RWPE2 (cell line): ENCODE measurements around the gene DHX57.

ENCODE experiments used
- ATAC-seq: fragments of 200-7000 bp; cut with Tn5 transposase; 3 replicates; pipeline ENCODE4 v1.9.1; 2021; ENCODE audit warnings: low read depth
- DNase-seq: peaks from one replicate; pipeline ENCODE4 v3.0.0-alpha.2; 2020; ENCODE audit warnings: low spot score
- H3K27ac ChIP-seq: fragments of 450-650 bp; 2 replicates; pipeline ENCODE4 v1.5.1; 2017; ENCODE audit warnings: mild to moderate bottlenecking; ENCODE audit not compliant: poor library complexity, severe bottlenecking
- H3K27me3 ChIP-seq: fragments of 250-450 bp; sonication (Bioruptor Pico); 2 replicates; pipeline ENCODE4 v1.5.1; 2021; ENCODE audit warnings: mild to moderate bottlenecking, moderate library complexity; ENCODE audit not compliant: insufficient read depth, poor library complexity, severe bottlenecking
- H3K36me3 ChIP-seq: fragments of 250-450 bp; sonication (Bioruptor Pico); 2 replicates; pipeline ENCODE4 v1.5.1; 2020; ENCODE audit warnings: low read depth, mild to moderate bottlenecking, moderate library complexity
- H3K4me1 ChIP-seq: fragments of 250-450 bp; sonication (Bioruptor Pico); 2 replicates; pipeline ENCODE4 v1.5.1; 2021; ENCODE audit warnings: mild to moderate bottlenecking, moderate library complexity; ENCODE audit not compliant: insufficient read depth, poor library complexity, severe bottlenecking
- H3K4me3 ChIP-seq: fragments of 250-450 bp; sonication (Bioruptor Pico); 2 replicates; pipeline ENCODE4 v1.5.1; 2021; ENCODE audit warnings: mild to moderate bottlenecking, moderate library complexity; ENCODE audit not compliant: severe bottlenecking
- H3K9me3 ChIP-seq: fragments of 250-450 bp; sonication (Bioruptor Pico); 2 replicates; pipeline ENCODE4 v1.5.1; 2021; ENCODE audit warnings: mild to moderate bottlenecking, moderate library complexity; ENCODE audit not compliant: severe bottlenecking
- CTCF ChIP-seq: fragments of 450-650 bp; IDR thresholded peaks from one replicate; pipeline ENCODE4 v1.5.1; 2017; ENCODE audit warnings: mild to moderate bottlenecking, moderate library complexity; ENCODE audit not compliant: poor library complexity, severe bottlenecking

The DHX57 gene

GRCh38 chr2:38789691-38790090 lies 86.0 kb downstream of the DHX57 start:
- DNase-seq = no peak
- no peak overlapping the region for H3K27ac ChIP-seq

GRCh38 chr2:38788306-38788705 lies 87.4 kb downstream of the DHX57 start:
- H3K27me3 ChIP-seq = no peaks in the 10 kb centered on the region
- DNase-seq (no peak), ATAC-seq (no peak)
- no peak overlapping the region for H3K27ac ChIP-seq
- no peaks in the 10 kb centered on the region for H3K36me3 ChIP-seq
- no peaks in the 10 kb centered on the region for H3K4me1 ChIP-seq
- no peaks in the 10 kb centered on the region for H3K9me3 ChIP-seq
- no peak for TF ChIP-seq CTCF
- H3K4me3 ChIP-seq = no peak overlapping the region

More at GRCh38 chr2:38789691-38790090, 86.0 kb downstream of the DHX57 start:
- ATAC-seq = no peak
- H3K4me1 ChIP-seq = no peaks in the 10 kb centered on the region
- H3K27me3 ChIP-seq = no peaks in the 10 kb centered on the region
- no peak overlapping the region for H3K4me3 ChIP-seq
- no peak for TF ChIP-seq CTCF
- H3K36me3 ChIP-seq = no peaks in the 10 kb centered on the region
- no peaks in the 10 kb centered on the region for H3K9me3 ChIP-seq

- H3K4me1 ChIP-seq = peaks cover 5% of the 10 kb centered on the region
- H3K27ac ChIP-seq = no peak overlapping the region
- H3K4me3 ChIP-seq = no peak overlapping the region
- no peak for DNase-seq
- no peaks in the 10 kb centered on the region for H3K9me3 ChIP-seq
- ATAC-seq = no peak
- no peaks in the 10 kb centered on the region for H3K27me3 ChIP-seq
- peaks cover 26% of the 10 kb centered on the region for H3K36me3 ChIP-seq
- TF ChIP-seq CTCF = no peak
Measured at GRCh38 chr2:38783586-38783985, 92.1 kb downstream of the DHX57 start.

- peak; percentile 24 for TF ChIP-seq CTCF
- peak overlapping the region; percentile 56 for H3K4me3 ChIP-seq
- no peak overlapping the region for H3K27ac ChIP-seq
- H3K27me3 ChIP-seq = no peaks in the 10 kb centered on the region
- no peak for DNase-seq
- no peak for ATAC-seq
- H3K36me3 ChIP-seq = peaks cover 26% of the 10 kb centered on the region
- no peaks in the 10 kb centered on the region for H3K9me3 ChIP-seq
- H3K4me1 ChIP-seq = peaks cover 5% of the 10 kb centered on the region
Measured at GRCh38 chr2:38778687-38779082, 97.0 kb downstream of the DHX57 start.

- peaks cover 5% of the 10 kb centered on the region for H3K4me1 ChIP-seq
- no peaks in the 10 kb centered on the region for H3K27me3 ChIP-seq
- H3K4me3 ChIP-seq = no peak overlapping the region
- DNase-seq (no peak), ATAC-seq (no peak)
- no peak for TF ChIP-seq CTCF
- H3K27ac ChIP-seq = no peak overlapping the region
- peaks cover 19% of the 10 kb centered on the region for H3K36me3 ChIP-seq
- no peaks in the 10 kb centered on the region for H3K9me3 ChIP-seq
Measured at GRCh38 chr2:38776531-38776930, 99.2 kb downstream of the DHX57 start.
